Gastrocnemius medialis (tissue), 4 donors: ENCODE results near the gene PVR.

Source experiments
- POLR2A ChIP-seq, 2 donors: fragments of 450-650 bp; IDR thresholded peaks; one replicate each; pipeline ENCODE4 v1.6.1; 2017; ENCODE audit warnings: antibody characterized with exemption in 2 of 2, mild to moderate bottlenecking in 2 of 2, moderate library complexity in 2 of 2
- TF ChIP-seq, protein P1 (sequence below), 5 experiments: fragments of 450-650 bp in 3 of 5; fragments of 200-600 bp in 2 of 5; sonication (generic) in 2 of 5; IDR thresholded peaks in 4 of 5; conservative IDR thresholded peaks in 1 of 5; 1 replicate in 4 of 5; 2 replicates in 1 of 5; pipeline ENCODE4 v1.5.1; 2016 to 2019; ENCODE audit warnings: antibody characterized with exemption in 5 of 5, mild to moderate bottlenecking in 3 of 5, moderate library complexity in 3 of 5

- TF ChIP-seq, protein P1, sequence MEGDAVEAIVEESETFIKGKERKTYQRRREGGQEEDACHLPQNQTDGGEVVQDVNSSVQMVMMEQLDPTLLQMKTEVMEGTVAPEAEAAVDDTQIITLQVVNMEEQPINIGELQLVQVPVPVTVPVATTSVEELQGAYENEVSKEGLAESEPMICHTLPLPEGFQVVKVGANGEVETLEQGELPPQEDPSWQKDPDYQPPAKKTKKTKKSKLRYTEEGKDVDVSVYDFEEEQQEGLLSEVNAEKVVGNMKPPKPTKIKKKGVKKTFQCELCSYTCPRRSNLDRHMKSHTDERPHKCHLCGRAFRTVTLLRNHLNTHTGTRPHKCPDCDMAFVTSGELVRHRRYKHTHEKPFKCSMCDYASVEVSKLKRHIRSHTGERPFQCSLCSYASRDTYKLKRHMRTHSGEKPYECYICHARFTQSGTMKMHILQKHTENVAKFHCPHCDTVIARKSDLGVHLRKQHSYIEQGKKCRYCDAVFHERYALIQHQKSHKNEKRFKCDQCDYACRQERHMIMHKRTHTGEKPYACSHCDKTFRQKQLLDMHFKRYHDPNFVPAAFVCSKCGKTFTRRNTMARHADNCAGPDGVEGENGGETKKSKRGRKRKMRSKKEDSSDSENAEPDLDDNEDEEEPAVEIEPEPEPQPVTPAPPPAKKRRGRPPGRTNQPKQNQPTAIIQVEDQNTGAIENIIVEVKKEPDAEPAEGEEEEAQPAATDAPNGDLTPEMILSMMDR (IDR thresholded peaks at IDR 0.05 in 4 of 5, conservative IDR thresholded peaks at IDR 0.05 in 1 of 5): no peak
- TF ChIP-seq POLR2A (IDR thresholded peaks at IDR 0.05): no peak
Observed at GRCh38 chr19:44605547-44605946, 38.2 kb upstream of the PVR start.
